ENCODE results near the gene ENAM. TPM values are rescaled to one million over a fixed set of nuclear protein-coding genes. Genes with fewer than 3 reads are reported as not detected.

The ENAM gene
- polyA plus RNA-seq, 1 donor (not counting 4 experiments of a cell fraction or from before 2014, with no cell fraction given) = not detected

DNA sequence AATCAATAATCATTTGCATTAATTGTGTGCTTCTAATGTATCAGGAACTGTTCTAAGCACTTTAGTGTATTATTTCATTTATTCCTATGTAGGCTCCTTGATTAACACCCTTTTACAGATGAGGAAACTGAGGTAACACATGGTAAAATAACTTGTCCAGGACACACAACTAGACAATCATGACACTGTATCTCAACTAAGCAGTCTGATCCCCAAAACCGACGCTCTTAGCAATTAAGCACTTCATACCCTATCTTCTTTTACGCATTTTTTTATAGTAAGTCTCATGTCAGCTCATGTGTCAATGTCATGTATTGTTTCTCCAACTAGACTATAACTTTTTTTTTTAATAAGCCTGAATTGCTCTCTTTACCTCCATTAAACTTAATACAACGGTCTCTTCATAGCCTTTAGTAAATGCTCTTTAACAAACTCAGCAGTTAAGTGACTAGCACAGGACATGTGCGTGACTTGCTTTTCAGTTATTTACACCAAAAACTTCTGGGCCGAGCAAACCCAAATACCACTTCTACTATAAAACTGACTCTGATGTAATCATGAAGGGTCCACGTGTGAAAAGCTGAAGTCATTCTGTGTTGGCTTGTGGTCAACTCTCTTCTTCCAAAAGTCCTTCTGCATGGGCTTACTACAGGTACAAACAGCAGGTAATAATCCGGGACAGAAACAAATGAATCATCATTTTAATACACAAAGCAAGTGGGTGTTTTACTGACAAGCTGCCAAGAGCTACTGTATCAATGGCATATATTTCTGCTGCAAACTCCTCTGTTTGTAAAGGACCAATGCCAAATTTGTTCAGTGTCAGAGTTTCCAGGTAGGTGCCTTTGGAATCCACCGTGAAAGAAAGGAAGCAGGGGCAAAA, 44.4 kb upstream of the ENAM start:
- H3K4me2 ChIP-seq (ENCODE audit: control insufficient read depth, extremely low read depth, insufficient read depth, low read depth, low read length) = no peak overlapping the region
- no peak overlapping the region for H3K27ac ChIP-seq (ENCODE audit: control insufficient read depth, insufficient read depth, low read length)
- H3K9ac ChIP-seq (ENCODE audit: control insufficient read depth, extremely low read depth, insufficient read depth, low read length) = no peak overlapping the region

DNA sequence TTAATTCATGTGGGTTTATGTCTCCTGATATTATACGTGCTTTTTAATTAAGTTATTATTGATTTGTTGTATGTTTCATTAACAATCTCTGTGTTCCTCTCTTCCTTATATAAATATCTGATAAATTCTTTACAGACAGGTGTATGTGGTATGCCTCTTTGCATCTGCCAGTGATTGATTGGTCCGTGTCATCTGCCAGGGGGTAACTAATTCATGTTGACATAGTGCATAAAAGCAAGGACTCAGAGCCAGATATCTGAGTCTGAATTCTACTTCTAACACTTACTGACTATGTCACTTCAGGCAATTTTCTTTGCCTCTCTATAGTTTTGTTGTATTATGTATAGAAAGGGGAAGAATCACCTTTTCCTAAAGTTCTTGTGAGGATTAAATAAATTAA, 41.7 kb upstream of the ENAM start:
- Histone ChIP-seq H3K9me1 (ENCODE audit: control insufficient read depth, extremely low read depth, insufficient read depth, low read length) (no peaks in the 10 kb centered on the region), H3K4me3 (ENCODE audit: control insufficient read depth in 2 of 3, extremely low read depth in 1 of 3, insufficient read depth in 2 of 3, low read depth in 1 of 3, low read length in 3 of 3) (no peak overlapping the region), H3K27ac (ENCODE audit: control insufficient read depth, insufficient read depth, low read length) (no peak overlapping the region), H3K36me3 (ENCODE audit: control insufficient read depth in 2 of 2, extremely low read depth in 1 of 2, insufficient read depth in 2 of 2, low read length in 2 of 2) (no peaks in the 10 kb centered on the region), H4K20me1 (ENCODE audit: control insufficient read depth, extremely low read depth, insufficient read depth, low read length) (no peaks in the 10 kb centered on the region), H3K4me2 (ENCODE audit: control insufficient read depth, extremely low read depth, insufficient read depth, low read depth, low read length) (no peak overlapping the region), H3K9ac (ENCODE audit: control insufficient read depth, extremely low read depth, insufficient read depth, low read length) (no peak overlapping the region), H3K27me3 (ENCODE audit: control insufficient read depth, extremely low read depth, insufficient read depth, low read length) (no peaks in the 10 kb centered on the region), H3K4me1 (ENCODE audit: control insufficient read depth, extremely low read depth, insufficient read depth, low read length) (no peaks in the 10 kb centered on the region), H2AFZ (ENCODE audit: control insufficient read depth, low read length) (no peak overlapping the region), H3K79me2 (ENCODE audit: control insufficient read depth, insufficient read depth, low read length) (no peaks in the 10 kb centered on the region), H3K9me3 (ENCODE audit: control insufficient read depth, low read depth, low read length) (no peaks in the 10 kb centered on the region)
- FAIRE-seq = no peak
- DNase-seq (ENCODE audit: low read depth, low spot score) = no peak
- dilution Hi-C loops (cut with MboI; ENCODE audit: extremely low pct_ligation_motif_present, low sequenced_read_pairs) = no loop called here
- TF ChIP-seq, protein P1, sequence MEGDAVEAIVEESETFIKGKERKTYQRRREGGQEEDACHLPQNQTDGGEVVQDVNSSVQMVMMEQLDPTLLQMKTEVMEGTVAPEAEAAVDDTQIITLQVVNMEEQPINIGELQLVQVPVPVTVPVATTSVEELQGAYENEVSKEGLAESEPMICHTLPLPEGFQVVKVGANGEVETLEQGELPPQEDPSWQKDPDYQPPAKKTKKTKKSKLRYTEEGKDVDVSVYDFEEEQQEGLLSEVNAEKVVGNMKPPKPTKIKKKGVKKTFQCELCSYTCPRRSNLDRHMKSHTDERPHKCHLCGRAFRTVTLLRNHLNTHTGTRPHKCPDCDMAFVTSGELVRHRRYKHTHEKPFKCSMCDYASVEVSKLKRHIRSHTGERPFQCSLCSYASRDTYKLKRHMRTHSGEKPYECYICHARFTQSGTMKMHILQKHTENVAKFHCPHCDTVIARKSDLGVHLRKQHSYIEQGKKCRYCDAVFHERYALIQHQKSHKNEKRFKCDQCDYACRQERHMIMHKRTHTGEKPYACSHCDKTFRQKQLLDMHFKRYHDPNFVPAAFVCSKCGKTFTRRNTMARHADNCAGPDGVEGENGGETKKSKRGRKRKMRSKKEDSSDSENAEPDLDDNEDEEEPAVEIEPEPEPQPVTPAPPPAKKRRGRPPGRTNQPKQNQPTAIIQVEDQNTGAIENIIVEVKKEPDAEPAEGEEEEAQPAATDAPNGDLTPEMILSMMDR (optimal IDR thresholded peaks at IDR 0.05 in 1 of 3, IDR thresholded peaks at IDR 0.05 in 1 of 3, conservative IDR thresholded peaks at IDR 0.05 in 1 of 3; ENCODE audit: extremely low read depth in 1 of 3, insufficient read depth in 2 of 3, low read length in 3 of 3) = no peak
- no peak for TF ChIP-seq EZH2 (IDR thresholded peaks at IDR 0.05; ENCODE audit: low read length)

More for the DNA sequence above, 44.4 kb upstream of the ENAM start:
- Histone ChIP-seq H2AFZ (ENCODE audit: control insufficient read depth, low read length) (no peak overlapping the region), H3K9me3 (ENCODE audit: control insufficient read depth, low read depth, low read length) (no peaks in the 10 kb centered on the region), H3K36me3 (ENCODE audit: control insufficient read depth in 2 of 2, extremely low read depth in 1 of 2, insufficient read depth in 2 of 2, low read length in 2 of 2) (no peaks in the 10 kb centered on the region), H3K79me2 (ENCODE audit: control insufficient read depth, insufficient read depth, low read length) (no peaks in the 10 kb centered on the region), H3K9me1 (ENCODE audit: control insufficient read depth, extremely low read depth, insufficient read depth, low read length) (no peaks in the 10 kb centered on the region), H4K20me1 (ENCODE audit: control insufficient read depth, extremely low read depth, insufficient read depth, low read length) (no peaks in the 10 kb centered on the region), H3K27me3 (ENCODE audit: control insufficient read depth, extremely low read depth, insufficient read depth, low read length) (no peaks in the 10 kb centered on the region), H3K4me3 (ENCODE audit: control insufficient read depth in 2 of 3, extremely low read depth in 1 of 3, insufficient read depth in 2 of 3, low read depth in 1 of 3, low read length in 3 of 3) (no peak overlapping the region), H3K4me1 (ENCODE audit: control insufficient read depth, extremely low read depth, insufficient read depth, low read length) (no peaks in the 10 kb centered on the region)
- TF ChIP-seq, protein P1 (optimal IDR thresholded peaks at IDR 0.05 in 1 of 3, IDR thresholded peaks at IDR 0.05 in 1 of 3, conservative IDR thresholded peaks at IDR 0.05 in 1 of 3; ENCODE audit: extremely low read depth in 1 of 3, insufficient read depth in 2 of 3, low read length in 3 of 3) = no peak
- TF ChIP-seq EZH2 (IDR thresholded peaks at IDR 0.05; ENCODE audit: low read length) = no peak
- dilution Hi-C loops (cut with MboI; ENCODE audit: extremely low pct_ligation_motif_present, low sequenced_read_pairs) = no loop called here
- DNase-seq (ENCODE audit: low read depth, low spot score) = no peak
- no peak for FAIRE-seq
